ENCODE data around the gene PTMS. TPM values are rescaled to one million over a fixed set of nuclear protein-coding genes. Genes with fewer than 3 reads are reported as not detected.
"Not testable (repeated sequence)": the region's sequence is repeated elsewhere in the genome, so short reads cannot be mapped to it uniquely, and the experiment has no call there.

Gene PTMS, protein sequence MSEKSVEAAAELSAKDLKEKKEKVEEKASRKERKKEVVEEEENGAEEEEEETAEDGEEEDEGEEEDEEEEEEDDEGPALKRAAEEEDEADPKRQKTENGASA
- total RNA-seq (2014; rRNA removed; shearing (Covaris generic)) = 84.2 and 89.9 TPM in 2 replicates

DNA sequence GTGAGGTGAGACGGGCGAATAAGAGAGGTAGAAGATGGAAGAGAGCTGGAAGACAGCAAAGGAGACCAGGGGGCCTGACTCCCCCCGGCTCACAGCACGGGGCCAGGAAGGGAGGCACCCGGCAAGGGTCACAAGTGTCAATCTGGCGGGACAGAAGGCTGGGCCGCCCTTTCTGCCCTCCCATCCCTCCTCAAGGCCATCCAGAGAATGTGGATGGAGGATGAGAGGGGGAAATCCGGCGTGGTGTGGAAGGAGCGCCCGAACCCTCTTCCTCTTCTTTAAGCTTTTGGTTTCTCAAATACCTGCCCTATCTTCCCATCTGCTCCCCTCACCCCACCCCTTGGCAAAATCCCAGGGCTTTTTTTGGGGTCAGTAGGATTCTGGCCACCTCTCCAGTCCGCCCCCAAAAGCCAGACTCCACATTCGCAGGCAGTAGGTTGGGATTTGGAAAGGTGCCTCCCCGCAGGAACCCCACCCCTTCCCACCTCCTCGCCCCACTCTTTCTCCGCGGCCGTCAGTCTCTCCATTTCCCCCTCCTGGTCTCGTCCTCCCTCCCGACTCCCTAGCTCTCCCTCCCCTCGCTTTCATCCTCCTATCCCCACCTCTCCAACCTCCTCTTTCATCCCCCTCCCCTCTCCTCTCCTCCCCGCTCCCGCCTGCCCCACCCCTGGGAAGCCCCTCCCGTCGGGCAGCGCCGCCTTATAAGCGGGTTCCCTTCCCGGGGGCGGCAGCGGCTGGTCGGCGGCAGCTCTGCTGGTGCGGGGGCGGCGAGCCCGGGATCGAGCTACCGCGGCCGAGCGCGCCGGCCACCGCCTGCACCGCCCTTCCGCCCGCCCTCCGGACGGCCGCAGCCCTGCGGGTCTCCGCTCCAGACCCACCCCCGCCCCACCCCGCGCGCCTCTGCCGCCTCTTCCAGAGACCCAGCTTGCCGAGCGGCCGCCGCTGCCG lies at the start of gene PTMS:
Gene PTMS, plus strand, starts transcription at position 730 of the 948 bp plus-strand sequence. CDS start 343 bp downstream, outside the sequence.
- Histone ChIP-seq H3K9me3 (replicated peaks) (no peaks in the 10 kb centered on the region), H3K4me1 (peaks cover 26% of the 10 kb centered on the region), H3K27me3 (no peaks in the 10 kb centered on the region), H3K27ac (no peak within 1 kb of the TSS), H3K36me3 (no peaks in the 10 kb centered on the region), H3K4me3 (peak within 1 kb of the TSS; percentile 78)
- DNase-seq = peak; percentile 87 to 90

DNA sequence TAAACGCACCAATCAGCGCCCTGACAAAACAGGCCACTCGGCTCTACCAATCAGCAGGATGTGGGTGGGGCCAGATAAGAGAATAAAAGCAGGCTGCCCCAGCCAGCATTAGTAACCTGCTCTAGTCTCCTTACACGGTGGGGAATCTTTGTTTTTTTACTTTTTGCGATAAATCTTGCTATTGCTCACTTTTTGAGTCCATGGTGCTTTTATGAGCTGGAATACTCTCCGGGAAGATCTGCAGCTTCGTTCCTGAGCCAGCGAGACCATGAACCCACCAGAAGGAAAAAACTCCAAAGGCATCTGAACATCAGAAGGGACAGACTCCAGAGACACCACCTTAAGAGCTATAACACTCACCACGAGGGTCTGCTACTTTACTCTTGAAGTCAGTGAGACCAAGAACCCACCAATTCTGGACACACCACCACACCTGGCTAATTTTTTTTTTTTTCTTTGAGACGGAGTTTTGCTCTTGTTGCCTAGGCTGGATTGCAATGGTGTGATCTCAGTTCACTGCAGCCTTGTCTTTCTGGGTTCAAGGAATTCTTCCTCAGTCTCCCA lies 49.2 kb upstream of the PTMS start:
- H3K27me3 ChIP-seq = no peaks in the 10 kb centered on the region
- no peak overlapping the region for H3K4me3 ChIP-seq
- H3K9me3 ChIP-seq (replicated peaks) = no peaks in the 10 kb centered on the region
- H3K4me1 ChIP-seq = no peaks in the 10 kb centered on the region
- H3K27ac ChIP-seq = no peak overlapping the region
- no peak for DNase-seq
- no peaks in the 10 kb centered on the region for H3K36me3 ChIP-seq

DNA sequence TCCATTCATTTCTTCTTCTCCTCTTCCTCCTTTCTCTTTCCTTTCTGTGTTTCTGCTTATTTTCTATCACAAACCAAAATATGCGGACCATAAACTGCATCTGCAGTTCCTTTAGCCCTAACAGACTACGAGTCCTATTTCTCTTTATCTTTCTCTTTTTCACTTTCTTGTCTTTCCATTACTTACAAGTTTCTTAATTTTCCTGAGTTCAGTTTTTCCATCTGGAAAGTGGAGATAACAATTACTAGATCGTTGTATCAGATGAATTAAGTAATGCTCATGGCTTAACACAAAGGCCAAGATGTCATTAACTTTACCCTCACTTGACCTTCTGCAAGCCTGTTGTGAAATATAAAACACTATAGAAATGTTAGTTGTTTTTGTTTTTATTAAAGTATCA lies 43.3 kb upstream of the PTMS start:
- Histone ChIP-seq H3K4me3 (no peak overlapping the region; the same call in 1 of the 2 replicates), H3K36me3 (no peaks in the 10 kb centered on the region), H3K9me3 (replicated peaks) (no peaks in the 10 kb centered on the region), H3K27me3 (no peaks in the 10 kb centered on the region), H3K4me1 (peaks cover 4% of the 10 kb centered on the region; the same call in 1 of the 2 replicates), H3K27ac (no peak overlapping the region)
- DNase-seq = no peak

DNA sequence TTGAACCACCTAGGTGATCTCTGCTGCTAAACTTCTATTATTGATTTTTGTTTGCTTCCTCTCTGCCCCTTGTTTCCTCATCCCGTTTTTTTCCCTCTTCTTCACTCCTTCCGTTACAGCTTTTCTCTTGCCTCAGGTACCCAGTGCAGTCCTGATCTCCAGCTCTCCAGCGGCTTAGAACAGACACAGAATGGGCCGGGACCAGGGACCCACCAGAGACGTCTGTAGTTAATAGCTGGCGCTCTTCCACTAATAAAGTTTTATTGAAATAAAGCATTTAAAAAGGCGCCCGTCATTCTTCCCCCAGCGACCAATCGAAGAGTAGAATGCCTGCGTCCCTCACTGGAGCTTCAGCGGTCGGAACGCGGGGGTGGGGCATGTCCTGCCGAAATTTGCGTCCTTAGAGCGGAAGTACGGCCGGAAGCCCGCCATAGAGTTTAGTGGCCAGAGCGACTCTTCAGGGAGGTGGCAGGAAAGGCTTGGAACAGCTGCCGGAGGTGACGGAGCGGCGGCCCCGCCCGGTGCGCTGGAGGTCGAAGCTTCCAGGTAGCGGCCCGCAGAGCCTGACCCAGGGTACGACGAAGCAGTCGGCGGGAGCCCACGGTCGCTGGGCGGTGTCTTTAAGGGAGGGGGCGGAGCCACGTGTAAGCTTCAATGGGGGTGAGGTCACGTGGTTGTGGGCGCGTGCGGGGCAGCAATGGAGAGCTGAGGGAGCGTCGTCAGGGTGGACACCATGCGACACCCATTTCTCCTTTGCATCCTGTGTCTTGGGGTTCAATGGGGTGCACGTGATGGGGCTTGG lies 42.4 kb upstream of the PTMS start, which contains the start of gene COPS7A:
Gene COPS7A, plus strand, starts transcription at position 440 of the 802 bp plus-strand sequence. CDS start 611 bp downstream, outside the sequence.
- DNase-seq = peak; percentile 98 to 99
- H3K36me3 ChIP-seq = no peaks in the 10 kb centered on the region
- peak within 1 kb of the TSS; percentile 79 for H3K27ac ChIP-seq
- H3K27me3 ChIP-seq = no peaks in the 10 kb centered on the region
- peaks cover 4% of the 10 kb centered on the region; the same call in 1 of the 2 replicates for H3K4me1 ChIP-seq
- H3K4me3 ChIP-seq = peak within 1 kb of the TSS; percentile 61
- H3K9me3 ChIP-seq (replicated peaks) = no peaks in the 10 kb centered on the region

DNA sequence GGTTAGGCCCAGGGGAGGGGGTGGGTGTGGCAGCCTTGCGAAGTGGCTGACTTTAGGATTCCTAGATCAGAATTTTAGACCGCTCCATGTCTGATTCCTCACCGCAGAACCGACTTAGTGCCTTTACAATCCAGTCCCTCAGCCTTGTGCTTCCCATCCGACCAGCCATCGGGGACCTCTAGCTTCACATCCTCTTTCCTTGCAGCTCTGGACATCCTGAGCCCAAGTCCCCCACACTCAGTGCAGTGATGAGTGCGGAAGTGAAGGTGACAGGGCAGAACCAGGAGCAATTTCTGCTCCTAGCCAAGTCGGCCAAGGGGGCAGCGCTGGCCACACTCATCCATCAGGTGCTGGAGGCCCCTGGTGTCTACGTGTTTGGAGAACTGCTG lies 41.8 kb upstream of the PTMS start:
- H3K27me3 ChIP-seq = no peaks in the 10 kb centered on the region
- no peaks in the 10 kb centered on the region for H3K36me3 ChIP-seq
- peak overlapping the region; percentile 79 for H3K27ac ChIP-seq
- no peaks in the 10 kb centered on the region for H3K9me3 ChIP-seq (replicated peaks)
- H3K4me3 ChIP-seq = peak overlapping the region; percentile 61
- peaks cover 4% of the 10 kb centered on the region; the same call in 1 of the 2 replicates for H3K4me1 ChIP-seq
- DNase-seq = peak in 1 of 2 experiments; percentile 21

DNA sequence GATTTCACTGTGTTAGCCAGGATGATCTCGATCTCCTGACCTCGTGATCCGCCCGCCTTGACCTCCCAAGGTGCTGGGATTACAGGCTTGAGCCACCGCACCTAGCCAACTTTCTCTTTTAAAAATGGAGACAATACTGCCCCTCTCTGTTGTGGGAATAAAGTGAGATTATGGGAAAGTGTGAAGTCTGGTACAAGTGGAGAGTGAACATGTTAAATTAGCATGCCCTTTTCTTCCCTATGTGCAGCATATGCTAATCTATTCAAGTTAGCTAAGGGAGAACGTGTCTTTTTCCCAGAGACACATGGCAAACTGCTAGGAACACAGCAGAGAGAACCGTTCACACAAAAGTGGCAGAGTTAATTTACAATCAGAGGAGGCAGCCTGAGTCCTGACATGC lies 40.8 kb upstream of the PTMS start:
- Histone ChIP-seq H3K4me1 (peaks cover 4% of the 10 kb centered on the region; the same call in 1 of the 2 replicates), H3K27ac (no peak overlapping the region), H3K36me3 (peaks cover 4% of the 10 kb centered on the region), H3K27me3 (no peaks in the 10 kb centered on the region), H3K9me3 (replicated peaks) (no peaks in the 10 kb centered on the region), H3K4me3 (no peak overlapping the region)
- DNase-seq = no peak

DNA sequence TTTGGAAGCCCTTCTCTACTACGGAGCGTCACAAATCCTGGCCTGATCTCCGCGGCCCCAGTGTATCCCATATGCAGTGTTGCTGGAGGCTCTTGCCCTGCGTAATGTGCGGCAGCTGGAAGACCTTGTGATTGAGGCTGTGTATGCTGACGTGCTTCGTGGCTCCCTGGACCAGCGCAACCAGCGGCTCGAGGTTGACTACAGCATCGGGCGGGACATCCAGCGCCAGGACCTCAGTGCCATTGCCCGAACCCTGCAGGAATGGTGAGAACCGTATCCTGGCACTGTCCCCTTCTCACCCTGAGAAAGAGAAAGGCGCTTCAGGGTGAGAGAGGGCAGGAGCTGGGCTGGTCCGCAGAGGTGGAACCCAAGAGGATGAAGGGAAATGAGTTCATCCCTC lies 37.0 kb upstream of the PTMS start:
- H3K9me3 ChIP-seq (replicated peaks) = no peaks in the 10 kb centered on the region

DNA sequence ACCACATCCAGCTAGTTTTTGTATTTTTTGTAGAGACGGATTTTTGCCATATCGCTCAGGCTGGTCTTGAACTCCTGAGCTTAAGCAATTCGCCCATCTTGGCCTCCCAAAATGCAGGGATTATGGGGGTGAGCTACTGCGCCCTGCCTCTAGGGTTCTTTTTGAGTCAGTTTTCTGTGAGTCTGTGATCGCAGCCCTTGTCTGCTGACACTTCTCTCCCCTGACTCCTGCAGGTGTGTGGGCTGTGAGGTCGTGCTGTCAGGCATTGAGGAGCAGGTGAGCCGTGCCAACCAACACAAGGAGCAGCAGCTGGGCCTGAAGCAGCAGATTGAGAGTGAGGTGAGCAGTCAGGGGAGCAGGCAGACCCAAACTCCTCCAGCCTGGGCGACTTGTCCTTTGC lies 36.0 kb upstream of the PTMS start:
- peaks cover 14% of the 10 kb centered on the region for H3K36me3 ChIP-seq
- H3K9me3 ChIP-seq (replicated peaks) = no peaks in the 10 kb centered on the region
- no peaks in the 10 kb centered on the region for H3K27me3 ChIP-seq
- no peak overlapping the region for H3K4me3 ChIP-seq
- H3K27ac ChIP-seq = no peak overlapping the region
- no peak for DNase-seq
- no peaks in the 10 kb centered on the region for H3K4me1 ChIP-seq

More for the DNA sequence above, 37.0 kb upstream of the PTMS start:
- Histone ChIP-seq H3K4me1 (no peaks in the 10 kb centered on the region), H3K4me3 (no peak overlapping the region), H3K27ac (no peak overlapping the region), H3K27me3 (no peaks in the 10 kb centered on the region), H3K36me3 (peaks cover 14% of the 10 kb centered on the region)
- no peak for DNase-seq

DNA sequence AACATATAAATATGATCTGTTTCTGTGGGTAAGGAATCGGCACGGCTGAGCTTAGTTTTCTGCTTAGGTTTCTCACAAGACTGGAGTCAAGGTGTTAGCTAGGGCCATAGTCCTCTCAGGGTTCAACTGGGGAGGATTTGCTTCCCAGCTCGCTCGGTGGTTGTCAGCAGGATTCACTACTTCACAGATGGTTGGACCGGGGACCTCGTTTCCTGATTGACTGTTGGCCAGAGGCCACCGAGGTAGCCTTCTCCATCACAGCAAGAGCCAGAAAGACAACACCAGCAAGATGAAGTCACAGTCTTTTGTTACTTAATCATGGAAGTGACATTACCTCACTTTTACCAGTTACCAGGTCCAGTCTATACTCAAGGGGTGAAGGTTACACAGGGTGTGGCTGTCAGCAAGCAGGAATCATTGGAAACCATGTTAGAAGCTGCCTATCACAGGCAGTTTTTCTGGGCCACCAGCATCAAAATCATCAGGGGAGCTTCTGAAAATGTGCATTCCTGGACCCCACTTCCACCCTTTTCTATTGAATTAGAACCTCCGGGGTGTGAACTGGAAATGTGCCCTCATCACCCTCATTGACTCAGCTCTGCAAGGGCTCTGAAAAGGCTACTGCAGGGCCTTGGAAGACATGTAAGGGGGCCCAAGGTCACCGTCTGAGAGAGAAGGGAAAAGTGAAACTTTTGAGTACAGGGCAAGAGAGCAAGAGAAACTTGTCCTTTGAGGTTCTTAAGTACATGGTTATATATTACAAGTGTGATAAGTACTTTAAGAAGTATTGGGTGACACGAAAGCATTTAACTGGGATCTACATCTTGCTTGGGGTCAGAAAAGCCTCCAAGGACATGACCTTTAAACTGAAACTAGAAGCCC lies 31.4 kb upstream of the PTMS start:
- no peaks in the 10 kb centered on the region for H3K27me3 ChIP-seq
- H3K9me3 ChIP-seq (replicated peaks) = no peaks in the 10 kb centered on the region
- no peak for DNase-seq
- no peak overlapping the region for H3K4me3 ChIP-seq
- peaks cover 14% of the 10 kb centered on the region for H3K36me3 ChIP-seq
- H3K27ac ChIP-seq = no peak overlapping the region
- H3K4me1 ChIP-seq = no peaks in the 10 kb centered on the region

DNA sequence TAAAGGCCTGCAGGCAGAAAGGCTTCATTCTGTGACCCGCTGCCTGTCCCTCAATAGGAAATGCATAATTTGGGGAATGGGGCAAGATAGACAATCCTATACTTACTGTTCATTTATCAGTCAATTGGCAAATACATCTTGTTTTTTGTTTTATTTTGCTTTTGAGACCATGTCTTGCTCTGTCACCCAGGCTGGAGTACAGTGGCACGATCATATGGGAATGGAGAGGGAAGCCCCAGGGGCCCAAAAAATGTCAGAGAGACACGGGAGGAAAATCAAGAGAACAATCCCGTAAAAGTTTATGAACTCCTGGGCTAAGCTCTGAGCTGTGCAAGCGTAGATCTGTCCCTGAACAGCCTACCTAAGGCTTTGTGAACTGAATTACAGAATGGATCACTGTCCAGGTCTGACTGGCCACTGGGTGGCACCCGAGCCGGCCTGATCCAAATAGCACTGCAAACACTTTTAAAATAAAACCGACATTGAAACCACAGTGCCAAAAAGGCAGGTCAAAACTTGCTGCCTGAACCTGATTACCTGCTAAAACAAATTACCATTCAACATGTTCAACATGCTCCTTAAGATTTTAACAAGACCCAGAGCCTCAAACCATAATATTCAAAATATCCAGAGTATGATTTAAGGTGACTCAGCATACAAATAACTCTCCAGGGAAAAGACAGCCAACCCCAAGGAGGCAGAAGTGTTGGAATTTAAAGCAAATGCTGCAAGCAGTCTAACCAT lies 30.5 kb upstream of the PTMS start:
- Histone ChIP-seq H3K27me3 (no peaks in the 10 kb centered on the region), H3K27ac (no peak overlapping the region), H3K4me3 (no peak overlapping the region), H3K4me1 (no peaks in the 10 kb centered on the region), H3K36me3 (peaks cover 7% of the 10 kb centered on the region), H3K9me3 (replicated peaks) (no peaks in the 10 kb centered on the region)
- peak in 1 of 2 experiments; percentile 19 for DNase-seq

DNA sequence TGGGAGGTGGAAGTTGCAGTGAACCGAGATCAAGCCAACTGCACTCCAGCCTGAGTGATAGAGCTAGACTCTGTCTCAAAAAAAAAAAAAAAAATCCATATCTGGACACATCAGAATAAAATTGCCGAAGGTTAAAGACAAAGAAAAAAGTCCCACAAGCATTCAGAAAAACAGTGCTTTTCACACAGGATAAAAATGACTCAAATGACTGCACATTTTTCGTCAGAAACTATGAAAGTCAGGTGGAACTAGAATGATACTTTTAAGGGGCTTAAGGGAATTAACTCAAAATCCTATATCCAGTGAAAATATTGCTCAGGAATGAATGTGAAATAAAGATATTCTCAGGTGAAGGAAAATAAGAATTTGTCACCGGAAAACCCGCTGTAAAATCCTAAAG lies 29.4 kb upstream of the PTMS start:
- H3K27me3 ChIP-seq = no peaks in the 10 kb centered on the region
- DNase-seq = no peak
- H3K27ac ChIP-seq = no peak overlapping the region
- H3K4me3 ChIP-seq = no peak overlapping the region
- no peaks in the 10 kb centered on the region for H3K4me1 ChIP-seq
- H3K36me3 ChIP-seq = no peaks in the 10 kb centered on the region
- H3K9me3 ChIP-seq (replicated peaks) = no peaks in the 10 kb centered on the region

DNA sequence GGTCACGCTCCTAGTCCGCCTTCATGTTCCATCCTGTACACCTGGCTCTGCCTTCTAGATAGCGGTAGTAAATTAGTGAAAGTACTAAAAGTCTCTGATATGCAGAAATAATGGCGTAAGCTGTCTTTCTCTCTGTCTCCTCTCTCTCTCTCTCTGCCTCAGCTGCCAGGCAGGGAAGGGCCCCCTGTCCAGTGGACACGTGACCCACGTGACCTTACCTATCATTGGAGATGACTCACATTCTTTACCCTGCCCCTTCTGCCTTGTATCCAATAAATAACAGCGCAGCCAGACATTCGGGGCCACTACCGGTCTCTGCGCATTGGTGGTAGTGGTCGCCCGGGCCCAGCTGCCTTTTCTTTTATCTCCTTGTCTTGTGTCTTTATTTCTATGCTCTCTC lies 24.1 kb upstream of the PTMS start:
- H3K4me1 ChIP-seq; H3K4me3 ChIP-seq; H3K9me3 ChIP-seq (replicated peaks); DNase-seq; H3K36me3 ChIP-seq; H3K27ac ChIP-seq; H3K27me3 ChIP-seq: not testable (repeated sequence)

DNA sequence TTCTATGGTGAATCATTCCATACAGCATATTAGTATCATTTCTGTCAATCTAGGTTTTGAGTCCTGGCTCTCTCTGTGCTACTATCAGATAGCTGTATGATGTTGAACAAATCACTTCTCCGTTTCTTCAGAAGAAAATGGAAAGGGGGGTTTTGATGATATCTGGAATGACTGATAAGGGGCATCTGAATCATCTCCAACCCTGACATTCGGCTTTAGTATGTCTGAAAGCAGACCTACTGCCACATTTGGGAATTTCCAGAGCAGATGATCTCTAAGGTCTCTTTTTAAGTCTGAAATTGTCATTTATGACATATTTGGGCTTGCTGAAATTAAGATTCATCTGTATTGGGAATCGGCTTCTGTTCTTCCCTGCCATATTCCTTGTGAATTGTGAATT lies 23.3 kb upstream of the PTMS start:
- Histone ChIP-seq H3K36me3 (peaks cover 12% of the 10 kb centered on the region), H3K27me3 (no peaks in the 10 kb centered on the region), H3K9me3 (replicated peaks) (no peaks in the 10 kb centered on the region), H3K4me1 (no peaks in the 10 kb centered on the region), H3K4me3 (no peak overlapping the region), H3K27ac (no peak overlapping the region)
- DNase-seq = no peak
